H1 (cell line): ENCODE measurements around the gene FAM120B.

ENCODE experiments used
- CTCF ChIP-seq, 3 experiments: IDR thresholded peaks; 1 replicate in 2 of 3; 2 replicates in 1 of 3; pipeline versions ENCODE4 v1.5.1 to v1.6.1; 2011; ENCODE audit warnings: low read length in 3 of 3, mild to moderate bottlenecking in 3 of 3, inconsistent platforms in 2 of 3, low read depth in 1 of 3, moderate library complexity in 1 of 3; ENCODE audit not compliant: insufficient read depth in 1 of 3; ENCODE audit errors: control extremely low read depth in 1 of 3
- EZH2 ChIP-seq: fragments of 200-600 bp; sonication (generic); IDR thresholded peaks from 2 replicates; pipeline ENCODE4 v1.7.1; 2012; ENCODE audit warnings: low read depth, mild to moderate bottlenecking, moderate library complexity, low read length, inconsistent platforms; ENCODE audit not compliant: severe bottlenecking
- MAFK ChIP-seq: IDR thresholded peaks from 2 replicates; pipeline ENCODE4 v1.6.1; 2012; ENCODE audit warnings: low read depth, mild to moderate bottlenecking, improper control_type of control experiment, low read length
- POLR2AphosphoS5 ChIP-seq: IDR thresholded peaks from 2 replicates; pipeline ENCODE4 v1.6.1; 2011; ENCODE audit warnings: low read depth, low read length
- SIN3A ChIP-seq, 2 experiments: IDR thresholded peaks in 1 of 2; conservative IDR thresholded peaks in 1 of 2; 2 replicates each; pipeline ENCODE4 v1.6.1; 2011 to 2012; ENCODE audit warnings: low read length in 2 of 2, improper control_type of control experiment in 1 of 2, low read depth in 1 of 2, mild to moderate bottlenecking in 1 of 2
- SUZ12 ChIP-seq: fragments of 200-600 bp; sonication (generic); IDR thresholded peaks from 2 replicates; pipeline ENCODE4 v1.6.1; 2012; ENCODE audit warnings: mild to moderate bottlenecking, inconsistent platforms, low read length, moderate library complexity, mixed read lengths
- TAF1 ChIP-seq: IDR thresholded peaks from 2 replicates; pipeline ENCODE4 v1.6.1; 2011; ENCODE audit warnings: mild to moderate bottlenecking, low read depth, low read length

GRCh38 chr6:170260686-170261085 lies 45.9 kb upstream of the FAM120B start:
- TF ChIP-seq EZH2 (no peak), POLR2AphosphoS5 (no peak), SIN3A (conservative IDR thresholded peaks at IDR 0.05 in 1 of 2, IDR thresholded peaks at IDR 0.05 in 1 of 2; ENCODE audit: low read depth in 1 of 2, low read length in 2 of 2) (no peak), TAF1 (no peak), SUZ12 (no peak), MAFK (no peak), CTCF (IDR thresholded peaks at IDR 0.05; ENCODE audit: control extremely low read depth in 1 of 3, insufficient read depth in 1 of 3, low read depth in 1 of 3, low read length in 3 of 3) (peak; percentile 24 to 43 (median 43); a peak in 3 of 4 replicates)
